K562 (cell line): Measurements from ENCODE around the gene RREB1. TPM values are rescaled to one million over a fixed set of nuclear protein-coding genes. Genes with fewer than 3 reads are reported as not detected.

Source experiments
- BRD4 ChIP-seq: fragments of 200-600 bp; sonication (generic); IDR thresholded peaks from 2 replicates; pipeline ENCODE4 v1.6.1; 2017; ENCODE audit warnings: inconsistent platforms
- GTF3C2 ChIP-seq: IDR thresholded peaks from 3 replicates; pipeline ENCODE4 v1.6.1; 2011; ENCODE audit warnings: borderline replicate concordance, mild to moderate bottlenecking, moderate library complexity; ENCODE audit not compliant: insufficient read length; ENCODE audit errors: extremely low read depth
- HDAC2 ChIP-seq: fragments of 450-650 bp; IDR thresholded peaks from 2 replicates; pipeline ENCODE4 v1.6.1; 2016; ENCODE audit warnings: mild to moderate bottlenecking
- KAT2B ChIP-seq: IDR thresholded peaks from one replicate; pipeline ENCODE4 v1.6.1; 2012; ENCODE audit warnings: low read depth, mild to moderate bottlenecking, control low read depth, inconsistent platforms, low read length, moderate library complexity
- LEF1 ChIP-seq: fragments of 450-650 bp; IDR thresholded peaks from 2 replicates; pipeline ENCODE4 v1.6.1; 2016; ENCODE audit warnings: mild to moderate bottlenecking
- MIER1 ChIP-seq: fragments of 450-650 bp; IDR thresholded peaks from 2 replicates; pipeline ENCODE4 v1.6.1; 2016; ENCODE audit warnings: antibody characterized with exemption, mild to moderate bottlenecking, low read depth
- MYNN ChIP-seq, 2 experiments: sonication (generic); formaldehyde crosslinking in 1 of 2; IDR thresholded peaks; 2 replicates each; pipeline versions ENCODE4 v1.5.0 to v1.6.1; 2016 to 2020; ENCODE audit warnings: antibody characterized with exemption in 1 of 2, missing genetic modification reagents in 1 of 2
- NFE2 ChIP-seq: IDR thresholded peaks from 2 replicates; pipeline ENCODE4 v1.6.1; 2014; ENCODE audit warnings: antibody characterized with exemption, low read depth
- NFE2L1 ChIP-seq: fragments of 450-650 bp; IDR thresholded peaks from 2 replicates; pipeline ENCODE4 v1.6.1; 2016; ENCODE audit warnings: missing genetic modification characterization, low read depth, mild to moderate bottlenecking, missing compliant biosample characterization, moderate library complexity, borderline replicate concordance
- NR3C1 ChIP-seq: sonication (generic); formaldehyde crosslinking; IDR thresholded peaks from 2 replicates; pipeline ENCODE4 v1.8.1; 2022; ENCODE audit warnings: missing genetic modification reagents
- PRMT5 ChIP-seq: sonication (generic); formaldehyde crosslinking; IDR thresholded peaks from 2 replicates; pipeline ENCODE4 v1.5.0; 2020; ENCODE audit warnings: missing genetic modification reagents
- TAL1 ChIP-seq: fragments of 450-650 bp; IDR thresholded peaks from 2 replicates; pipeline ENCODE4 v1.6.1; 2016; ENCODE audit warnings: mild to moderate bottlenecking
- TFAP4 ChIP-seq: sonication (generic); formaldehyde crosslinking; IDR thresholded peaks from 2 replicates; pipeline ENCODE4 v1.8.0; 2022; ENCODE audit warnings: missing genetic modification reagents, mild to moderate bottlenecking, moderate library complexity, borderline replicate concordance
- U2AF2 ChIP-seq: fragments of 200-400 bp; formaldehyde crosslinking; optimal IDR thresholded peaks from 2 replicates; pipeline ENCODE3; 2017; ENCODE audit warnings: low read depth, mild to moderate bottlenecking, low read length
- ZC3H4 ChIP-seq: sonication (generic); formaldehyde crosslinking; IDR thresholded peaks from 2 replicates; pipeline ENCODE4 v1.9.0; 2021; ENCODE audit warnings: missing genetic modification reagents, borderline replicate concordance
- ZNF561 ChIP-seq: fragments of 450-650 bp; formaldehyde crosslinking; conservative IDR thresholded peaks from 2 replicates; pipeline ENCODE4 v1.4.0; 2020; ENCODE audit warnings: mild to moderate bottlenecking, moderate library complexity
- polyA plus RNA-seq, 8 experiments: library from polyadenylated mRNA; depleted of rRNA in 4 of 8; stranded (reverse) in 5 of 8; unstranded in 3 of 8; fragments of >200 nt; fragmentation: Nextera tagmentation in 2 of 8; fragmentation: Illumina TruSeq in 1 of 8; extraction: Ambion mirVana in 2 of 8; extraction: Trizol in 1 of 8; gene quantifications; 2 replicates each; pipeline versions ENCODE4 v1.2.1 to v1.2.3, GENCODE V29; 2011 to 2014; ENCODE audit warnings: inconsistent platforms in 1 of 8, missing spikeins in 1 of 8
- total RNA-seq, 7 experiments: library from RNA; depleted of rRNA in 6 of 7; stranded (reverse); fragments of >200 nt in 6 of 7; fragmentation: Illumina TruSeq in 2 of 7; extraction: Trizol in 2 of 7; gene quantifications; 2 replicates each; pipeline versions ENCODE4 v1.2.1 to v1.2.3, GENCODE V29; 2011 to 2021; ENCODE audit warnings: low replicate concordance in 1 of 7
- TF ChIP-seq, protein P1 (sequence below), 2 experiments: fragments of 200-800 bp in 1 of 2; sonication (Bioruptor generic) in 1 of 2; sonication (generic) in 1 of 2; formaldehyde crosslinking in 1 of 2; IDR thresholded peaks in 1 of 2; conservative IDR thresholded peaks in 1 of 2; 2 replicates each; pipeline versions ENCODE4 v1.5.0 to v1.6.1; 2016 to 2020; ENCODE audit warnings: missing compliant biosample characterization in 1 of 2, missing genetic modification characterization in 1 of 2, missing genetic modification reagents in 1 of 2
- TF ChIP-seq, protein P2 (sequence below): fragments of 250-450 bp; sonication (Bioruptor Pico); IDR thresholded peaks from 2 replicates; pipeline ENCODE4 v1.4.0; 2020; ENCODE audit warnings: mild to moderate bottlenecking
- TF ChIP-seq, protein P3 (sequence below): sonication (generic); formaldehyde crosslinking; IDR thresholded peaks from 2 replicates; pipeline ENCODE4 v1.8.1; 2022; ENCODE audit warnings: missing genetic modification reagents

RREB1 gene
- total and polyA plus RNA-seq, 9 of the 15 experiments (the other 6 are each of a cell fraction or from before 2014, with no cell fraction given), result 3.3 to 64.2 (median 19.3) TPM

DNA sequence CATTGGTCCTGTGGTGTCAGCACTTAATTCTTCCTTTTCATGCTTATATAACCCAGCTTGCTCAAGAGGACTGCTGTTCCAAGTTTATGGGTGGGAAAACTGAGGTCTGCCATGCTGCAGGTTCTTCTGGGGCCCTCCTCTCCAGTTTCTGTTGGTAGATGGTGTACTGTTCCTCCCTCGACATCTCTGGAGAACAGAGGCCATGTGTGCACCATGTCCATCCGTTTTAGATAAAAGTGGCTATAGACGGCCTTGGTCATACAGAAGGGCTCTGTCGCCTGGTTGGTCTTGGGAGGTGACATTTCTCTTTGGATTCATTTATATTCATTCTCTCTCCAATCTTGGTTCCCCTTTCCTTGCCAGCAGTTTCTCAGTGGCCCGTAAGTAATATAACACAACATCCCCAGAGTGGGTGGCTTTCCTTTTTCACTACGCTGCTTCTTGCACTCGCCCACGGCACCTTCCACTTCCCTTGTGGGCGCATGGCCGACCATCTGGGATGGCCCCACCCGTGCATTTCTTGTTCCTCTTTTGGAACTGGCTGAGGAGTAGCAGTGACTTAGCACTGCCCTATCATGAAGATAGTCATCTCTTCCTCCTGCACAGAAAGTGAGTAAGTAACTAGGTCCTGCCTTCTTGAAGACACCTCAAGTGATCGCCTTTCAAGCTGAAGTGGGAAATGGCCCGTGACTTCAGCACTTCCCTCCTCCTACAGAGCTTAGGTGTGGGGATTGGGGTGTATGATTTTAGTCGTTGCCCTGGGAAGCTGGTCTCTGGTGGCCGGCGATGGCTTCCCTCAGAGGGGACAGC is 94.2 kb downstream of the RREB1 start (continued):
- TF ChIP-seq TFAP4 (peak; percentile 93), MIER1 (no peak; the same call in 1 of the 2 replicates), PRMT5 (CRISPR knock-in tag) (no peak), ZNF561 (no peak), NFE2L1 (tag) (no peak; the same call in 1 of the 2 replicates), HDAC2 (peak; percentile 90), U2AF2 (no peak), NR3C1 (CRISPR knock-in tag) (no peak), BRD4 (peak; percentile 95), ZC3H4 (no peak), KAT2B (no peak), LEF1 (peak; percentile 93), TAL1 (peak; percentile 27), NFE2 (peak; percentile 98), GTF3C2 (no peak), MYNN (IDR thresholded peaks at IDR 0.05) (peak; percentile 90; the same call in 1 of the 2 replicates), MYNN (CRISPR knock-in tag; IDR thresholded peaks at IDR 0.05) (no peak)
- TF ChIP-seq, protein P1, sequence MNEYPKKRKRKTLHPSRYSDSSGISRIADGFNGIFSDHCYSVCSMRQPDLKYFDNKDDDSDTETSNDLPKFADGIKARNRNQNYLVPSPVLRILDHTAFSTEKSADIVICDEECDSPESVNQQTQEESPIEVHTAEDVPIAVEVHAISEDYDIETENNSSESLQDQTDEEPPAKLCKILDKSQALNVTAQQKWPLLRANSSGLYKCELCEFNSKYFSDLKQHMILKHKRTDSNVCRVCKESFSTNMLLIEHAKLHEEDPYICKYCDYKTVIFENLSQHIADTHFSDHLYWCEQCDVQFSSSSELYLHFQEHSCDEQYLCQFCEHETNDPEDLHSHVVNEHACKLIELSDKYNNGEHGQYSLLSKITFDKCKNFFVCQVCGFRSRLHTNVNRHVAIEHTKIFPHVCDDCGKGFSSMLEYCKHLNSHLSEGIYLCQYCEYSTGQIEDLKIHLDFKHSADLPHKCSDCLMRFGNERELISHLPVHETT (CRISPR knock-in tag; conservative IDR thresholded peaks at IDR 0.05 in 1 of 2, IDR thresholded peaks at IDR 0.05 in 1 of 2), result peak in 1 of 2 experiments; percentile 78; a peak in 2 of 4 replicates
- TF ChIP-seq, protein P2, sequence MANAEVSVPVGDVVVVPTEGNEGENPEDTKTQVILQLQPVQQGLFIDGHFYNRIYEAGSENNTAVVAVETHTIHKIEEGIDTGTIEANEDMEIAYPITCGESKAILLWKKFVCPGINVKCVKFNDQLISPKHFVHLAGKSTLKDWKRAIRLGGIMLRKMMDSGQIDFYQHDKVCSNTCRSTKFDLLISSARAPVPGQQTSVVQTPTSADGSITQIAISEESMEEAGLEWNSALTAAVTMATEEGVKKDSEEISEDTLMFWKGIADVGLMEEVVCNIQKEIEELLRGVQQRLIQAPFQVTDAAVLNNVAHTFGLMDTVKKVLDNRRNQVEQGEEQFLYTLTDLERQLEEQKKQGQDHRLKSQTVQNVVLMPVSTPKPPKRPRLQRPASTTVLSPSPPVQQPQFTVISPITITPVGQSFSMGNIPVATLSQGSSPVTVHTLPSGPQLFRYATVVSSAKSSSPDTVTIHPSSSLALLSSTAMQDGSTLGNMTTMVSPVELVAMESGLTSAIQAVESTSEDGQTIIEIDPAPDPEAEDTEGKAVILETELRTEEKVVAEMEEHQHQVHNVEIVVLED (CRISPR knock-in tag), result peak; percentile 54
- TF ChIP-seq, protein P3, sequence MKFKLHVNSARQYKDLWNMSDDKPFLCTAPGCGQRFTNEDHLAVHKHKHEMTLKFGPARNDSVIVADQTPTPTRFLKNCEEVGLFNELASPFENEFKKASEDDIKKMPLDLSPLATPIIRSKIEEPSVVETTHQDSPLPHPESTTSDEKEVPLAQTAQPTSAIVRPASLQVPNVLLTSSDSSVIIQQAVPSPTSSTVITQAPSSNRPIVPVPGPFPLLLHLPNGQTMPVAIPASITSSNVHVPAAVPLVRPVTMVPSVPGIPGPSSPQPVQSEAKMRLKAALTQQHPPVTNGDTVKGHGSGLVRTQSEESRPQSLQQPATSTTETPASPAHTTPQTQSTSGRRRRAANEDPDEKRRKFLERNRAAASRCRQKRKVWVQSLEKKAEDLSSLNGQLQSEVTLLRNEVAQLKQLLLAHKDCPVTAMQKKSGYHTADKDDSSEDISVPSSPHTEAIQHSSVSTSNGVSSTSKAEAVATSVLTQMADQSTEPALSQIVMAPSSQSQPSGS (CRISPR knock-in tag), result no peak
